MM.1S (cell line): ENCODE measurements around the gene PGM1.

Experiments used
- CTCF ChIP-seq: fragments of 300-600 bp; sonication (generic); IDR thresholded peaks from 2 replicates; pipeline ENCODE4 v1.5.1; 2016; ENCODE audit warnings: antibody characterized with exemption, low read length, mixed read lengths
- EZH2 ChIP-seq: fragments of 300-600 bp; sonication (generic); optimal IDR thresholded peaks from 2 replicates; pipeline ENCODE3; 2017; ENCODE audit warnings: low read depth, mild to moderate bottlenecking, antibody characterized with exemption, low read length, mixed read lengths
- EZH2phosphoT487 ChIP-seq: fragments of 300-600 bp; sonication (generic); IDR thresholded peaks from 2 replicates; pipeline ENCODE4 v1.6.1; 2018; ENCODE audit warnings: antibody characterized with exemption, low read length

DNA sequence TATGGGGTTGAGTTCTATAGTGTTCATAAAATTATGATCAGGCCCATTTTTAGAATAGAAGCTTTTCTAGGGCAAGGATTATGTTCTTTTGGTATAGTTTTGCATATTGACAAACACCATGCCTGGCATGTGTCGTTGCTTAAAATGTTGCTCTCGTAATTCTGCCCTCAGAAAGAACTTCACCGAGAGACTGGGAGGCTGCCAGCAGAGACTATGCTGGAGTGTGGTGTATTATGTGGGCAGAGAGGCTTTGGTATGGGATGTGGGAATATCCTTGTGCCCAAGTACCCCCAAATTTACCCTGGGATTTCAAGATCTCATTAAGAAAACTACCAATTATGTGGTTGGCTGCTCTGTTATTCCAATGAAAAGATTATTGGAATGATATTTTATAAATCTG is 27.9 kb downstream of the PGM1 start:
- TF ChIP-seq CTCF (no peak), EZH2phosphoT487 (no peak), EZH2 (no peak)
